C1 segment of cervical spinal cord (tissue), 14 donors: Measurements from ENCODE around the gene CHST5.

Source experiments
- DNase-seq, 14 donors: peaks; one replicate each; lab custom pipeline; 2025; lab: John Stamatoyannopoulos, UW

The CHST5 gene

DNA sequence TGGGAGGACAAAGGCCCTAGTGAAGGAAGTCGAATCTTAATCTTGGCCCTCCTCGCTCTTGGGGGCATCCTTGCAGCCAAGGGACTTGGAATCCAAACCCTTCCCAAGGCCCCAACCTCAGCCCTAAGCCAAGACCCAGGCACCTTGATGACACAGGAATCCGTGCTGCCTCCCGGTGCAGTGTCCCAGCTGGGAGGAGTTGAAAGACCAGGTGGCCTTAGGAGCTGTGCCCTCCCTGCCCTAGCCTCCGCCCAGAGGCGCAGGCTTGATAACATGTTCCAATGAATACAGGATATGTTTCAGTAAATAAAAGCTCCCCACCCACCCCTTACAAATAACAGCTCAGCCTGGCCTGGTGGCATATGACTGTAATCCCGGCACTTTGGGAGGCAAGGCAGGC lies at the start of gene CHST5:
Gene CHST5, minus strand, starts transcription at position 208 of the 400 bp plus-strand sequence. CDS start 5,724 bp downstream, outside the sequence.
- no peak for DNase-seq

DNA sequence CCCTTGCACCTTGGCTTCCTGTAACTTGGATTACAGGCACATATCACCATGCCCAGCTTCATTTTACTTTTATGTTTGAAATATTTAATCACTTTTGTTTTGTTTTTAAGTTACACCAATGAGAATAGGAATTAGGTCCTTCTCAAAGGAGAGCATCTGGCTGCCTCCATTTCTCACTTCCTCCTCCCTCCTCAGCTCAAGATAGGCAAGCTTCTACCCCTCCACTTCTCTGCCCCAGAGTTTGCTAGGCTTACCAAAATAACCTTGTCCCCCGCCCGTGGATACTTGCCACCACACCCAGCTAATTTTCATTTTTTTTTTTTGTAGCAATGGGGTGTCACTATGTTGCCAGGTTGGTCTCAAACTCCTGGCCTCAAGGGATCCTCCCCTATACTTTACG lies 48.2 kb upstream of the CHST5 start:
- DNase-seq, result no peak

GRCh38 chr16:75579281-75579834 lies 43.5 kb upstream of the CHST5 start:
- peak in 1 of 14 donors; percentile 21 for DNase-seq

DNA sequence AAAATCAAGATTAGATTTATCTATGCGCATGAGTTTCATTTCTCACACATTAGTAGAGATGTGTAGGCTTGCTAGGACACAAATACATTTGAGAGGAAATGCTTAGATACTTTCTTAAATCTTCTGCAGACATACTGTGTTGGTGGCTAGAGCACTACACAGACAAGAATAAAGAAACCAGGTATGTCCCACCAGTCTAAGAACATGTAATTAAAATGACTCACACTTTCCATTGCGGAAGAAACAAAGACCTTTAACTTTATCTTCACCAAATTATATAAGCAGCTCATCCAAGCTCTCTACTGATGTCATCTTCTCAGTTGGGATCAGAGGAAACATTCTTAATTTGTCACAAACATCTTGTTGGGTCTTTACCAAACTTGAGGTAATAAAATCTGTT lies 42.8 kb upstream of the CHST5 start:
- no peak for DNase-seq

- no peak for DNase-seq
Measured at GRCh38 chr16:75578212-75578611, 42.3 kb upstream of the CHST5 start.

DNA sequence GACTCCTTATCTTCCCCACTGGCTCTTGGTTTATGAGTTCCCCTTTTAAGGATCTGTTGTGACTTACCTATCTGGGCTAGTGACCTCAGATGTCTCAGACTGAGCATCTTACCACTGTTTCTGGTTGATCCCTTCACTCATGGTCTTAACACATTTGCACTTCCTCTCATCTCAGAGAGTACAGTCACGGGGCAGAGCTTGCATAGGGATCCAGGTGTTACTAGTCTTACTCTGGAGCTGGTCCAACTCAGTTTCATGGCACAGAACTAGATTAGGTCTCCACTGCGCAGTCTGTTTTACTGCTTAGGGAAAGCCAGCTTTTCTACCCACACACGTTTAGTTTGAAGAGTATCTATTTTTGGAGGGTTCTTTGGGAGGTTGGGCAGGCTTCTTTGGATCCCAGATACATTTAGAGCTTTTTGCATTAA lies 40.5 kb upstream of the CHST5 start:
- DNase-seq, result no peak

DNA sequence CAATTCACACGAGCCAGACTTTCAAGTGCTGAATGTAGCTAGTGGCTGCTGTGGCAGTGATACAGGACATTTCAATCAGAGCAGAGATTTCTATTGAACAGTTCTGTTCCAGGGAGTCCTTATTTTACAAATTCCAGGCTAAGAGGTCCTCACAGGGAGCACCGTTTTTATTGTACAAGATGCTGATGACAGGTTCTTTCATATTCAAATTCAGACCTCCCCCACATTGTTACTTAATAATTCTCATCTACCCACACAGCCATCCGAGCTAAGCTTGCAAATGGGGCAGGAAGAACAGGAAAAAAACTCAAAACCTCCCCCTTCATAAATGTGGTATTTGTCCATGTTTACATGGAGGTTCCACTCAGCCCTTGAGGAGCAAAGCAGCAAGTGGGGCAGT lies 40.0 kb upstream of the CHST5 start:
- DNase-seq, result no peak

DNA sequence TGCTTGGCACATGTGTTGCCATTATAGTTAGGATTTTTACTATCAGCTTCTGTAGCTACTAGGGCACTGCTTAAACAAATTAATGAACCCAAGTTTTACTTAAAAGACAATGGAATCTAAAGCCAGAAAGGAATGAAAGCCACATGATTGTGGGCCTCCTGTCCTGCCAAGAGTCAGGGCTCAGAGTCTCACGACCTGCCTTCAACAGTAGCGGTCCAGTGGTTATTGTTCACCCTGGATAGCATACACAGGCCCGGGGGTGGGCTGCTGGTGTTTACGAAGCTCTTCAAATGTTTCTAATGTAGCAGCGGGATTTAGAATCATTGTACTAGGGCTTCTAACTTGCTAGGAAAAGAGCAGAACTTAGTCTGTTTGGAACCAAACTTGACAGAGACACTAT lies 38.0 kb upstream of the CHST5 start:
- DNase-seq, result no peak

GRCh38 chr16:75572864-75573542 lies 37.1 kb upstream of the CHST5 start:
- DNase-seq, result no peak

- no peak for DNase-seq
Measured at GRCh38 chr16:75570396-75571065, 34.6 kb upstream of the CHST5 start.

- DNase-seq, result no peak
Measured at GRCh38 chr16:75567911-75568310, 32.0 kb upstream of the CHST5 start.

- DNase-seq, result peak in 1 of 14 donors; percentile 54
Measured at GRCh38 chr16:75566758-75567255, 30.9 kb upstream of the CHST5 start.

DNA sequence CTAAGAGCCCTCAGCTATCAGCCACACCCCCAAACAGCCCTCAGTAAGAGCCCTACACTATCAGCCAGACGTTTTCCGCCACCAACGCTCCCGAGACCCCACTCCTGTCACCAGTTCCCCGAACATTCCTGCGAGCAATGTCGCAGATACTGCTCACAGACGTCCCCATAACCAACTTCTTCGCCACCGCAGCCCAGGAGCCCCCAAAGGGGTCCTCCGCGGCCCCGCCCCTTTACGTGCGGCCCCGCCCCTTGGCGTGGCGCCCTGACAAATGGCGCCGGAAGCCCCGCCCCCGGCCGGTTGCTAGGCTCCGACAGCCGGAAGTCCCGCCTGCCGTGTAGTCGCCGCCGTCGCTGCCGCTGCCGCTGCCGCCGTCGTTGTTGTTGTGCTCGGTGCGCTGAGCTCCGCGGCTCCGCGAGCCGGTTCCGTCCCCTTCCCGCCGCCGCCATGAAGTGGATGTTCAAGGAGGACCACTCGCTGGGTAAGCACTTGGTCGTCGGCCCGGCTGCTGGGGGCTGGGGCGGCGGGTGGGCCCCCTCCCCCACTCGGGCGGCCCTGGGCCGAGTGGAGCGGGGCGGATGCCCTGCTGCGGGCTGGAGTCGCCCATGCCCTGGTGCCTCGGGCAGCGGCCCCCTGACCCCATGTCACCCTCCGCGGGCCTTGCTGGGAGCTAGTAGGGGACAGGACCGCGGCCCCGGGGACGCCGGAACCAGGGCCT lies 30.3 kb upstream of the CHST5 start, which contains the start of gene GABARAPL2:
Gene GABARAPL2, plus strand, starts transcription at position 340 of the 718 bp plus-strand sequence. Its CDS starts 108 bp downstream, at position 448.
- peak; percentile 9 to 89 (median 79) for DNase-seq

DNA sequence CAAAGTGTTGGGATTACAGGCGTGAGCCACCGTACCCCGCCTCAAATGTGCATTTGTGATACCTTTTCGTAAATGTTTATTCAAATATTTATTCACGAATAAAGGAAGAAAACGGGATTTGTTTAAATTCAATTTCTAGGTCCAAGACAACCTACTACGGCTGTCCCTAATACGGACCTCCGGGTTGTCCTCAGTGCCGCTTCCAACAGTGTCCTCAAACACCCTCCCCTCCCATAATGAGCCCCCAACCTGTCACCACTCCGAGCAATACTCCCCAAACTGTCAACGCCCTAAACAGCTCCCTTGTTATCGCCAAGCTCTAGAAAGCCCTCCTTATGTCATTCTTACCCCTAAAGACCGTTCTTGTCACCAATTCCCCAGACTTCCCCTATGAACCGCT lies 29.7 kb upstream of the CHST5 start:
- no peak for DNase-seq

- no peak for DNase-seq
Measured at GRCh38 chr16:75559564-75560372, 23.9 kb upstream of the CHST5 start.

- no peak for DNase-seq
Measured at GRCh38 chr16:75558846-75559401, 23.0 kb upstream of the CHST5 start.

DNA sequence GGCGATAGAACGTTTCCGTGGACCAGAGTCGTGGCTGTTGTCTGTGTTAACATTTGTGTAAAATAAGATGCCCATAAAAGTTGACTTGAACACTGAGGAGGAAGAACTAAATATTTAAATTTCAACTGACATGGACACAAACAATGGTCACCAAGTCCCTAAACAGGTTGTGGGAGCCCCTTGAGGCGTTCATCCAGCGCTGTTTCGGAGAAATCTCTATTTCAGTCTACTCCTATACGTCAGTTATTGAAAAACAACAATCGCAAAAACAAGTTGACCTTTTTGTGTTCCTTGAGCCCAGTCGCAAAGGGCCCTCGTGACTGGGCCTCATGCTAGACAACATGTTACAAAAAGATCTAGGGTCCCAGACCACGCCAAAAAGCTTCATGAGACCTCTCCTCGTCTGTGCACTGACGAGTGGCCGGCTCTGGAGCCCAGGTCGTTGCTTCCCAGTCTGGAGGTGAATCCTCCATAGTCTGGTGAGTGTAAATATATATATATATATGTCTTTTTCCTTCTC lies 20.6 kb upstream of the CHST5 start:
- no peak for DNase-seq

GRCh38 chr16:75555707-75556430 lies 20.0 kb upstream of the CHST5 start, which contains the start of gene TMEM231:
TMEM231 (minus strand) TSS chr16:75556252; CDS start chr16:75556209, 43 bp downstream.
- DNase-seq, result peak; percentile 56 to 94 (median 91)

GRCh38 chr16:75555213-75555706 lies 19.4 kb upstream of the CHST5 start:
- peak in 13 of 14 donors; percentile 36 to 87 (median 67) for DNase-seq
